HG02973 (cell line): ENCODE data around the gene PTPRN2.
"Not testable (repeated sequence)": the region's sequence is repeated elsewhere in the genome, so short reads cannot be mapped to it uniquely, and the experiment has no call there.

Source experiments
- ATAC-seq: cut with Tn5 transposase; IDR thresholded peaks from one replicate; pipeline ENCODE4 v1.9.1; 2021; ENCODE audit warnings: moderate library complexity; ENCODE audit not compliant: unreplicated experiment

The PTPRN2 gene

GRCh38 chr7:157516911-157517781, 1070.5 kb downstream of the PTPRN2 start:
- no peak for ATAC-seq

- no peak for ATAC-seq
Measured at GRCh38 chr7:157516311-157516710, 1071.3 kb downstream of the PTPRN2 start.

DNA sequence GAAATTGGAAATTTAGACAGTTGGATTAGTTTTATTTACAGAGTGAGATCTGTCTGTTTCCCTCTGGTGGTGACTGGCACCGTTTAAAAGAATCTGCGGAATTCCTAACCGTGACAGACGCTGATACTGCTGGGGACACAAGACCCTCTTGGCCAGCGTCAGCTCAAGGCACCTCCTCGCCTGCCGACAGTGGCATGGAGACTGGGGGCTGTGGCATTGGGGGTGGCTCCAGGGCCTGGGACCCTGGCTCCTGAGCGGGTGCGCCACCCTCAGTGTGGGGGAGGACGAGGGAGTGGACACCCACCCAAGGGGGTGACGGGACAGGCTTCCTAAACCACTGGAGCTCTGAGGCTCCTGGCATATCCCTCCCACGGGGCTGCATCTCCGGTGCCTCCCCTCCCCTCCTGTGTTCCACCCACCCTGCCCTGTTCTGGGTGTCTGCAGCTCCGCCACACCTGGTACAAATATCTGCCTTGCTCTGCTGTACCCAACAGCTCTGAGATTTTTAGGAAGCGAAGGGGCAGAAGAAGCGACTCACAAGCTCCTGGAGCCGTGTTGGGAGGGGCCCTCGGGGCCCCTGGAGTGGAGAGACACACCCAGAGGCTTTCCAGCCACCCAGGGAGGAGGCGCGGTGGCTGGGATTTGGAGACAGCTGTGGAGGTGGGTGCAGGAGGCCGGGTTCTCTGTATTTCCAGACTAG, 1072.1 kb downstream of the PTPRN2 start:
- ATAC-seq = no peak

- ATAC-seq = no peak
Measured at GRCh38 chr7:157514746-157515145, 1072.9 kb downstream of the PTPRN2 start.

DNA sequence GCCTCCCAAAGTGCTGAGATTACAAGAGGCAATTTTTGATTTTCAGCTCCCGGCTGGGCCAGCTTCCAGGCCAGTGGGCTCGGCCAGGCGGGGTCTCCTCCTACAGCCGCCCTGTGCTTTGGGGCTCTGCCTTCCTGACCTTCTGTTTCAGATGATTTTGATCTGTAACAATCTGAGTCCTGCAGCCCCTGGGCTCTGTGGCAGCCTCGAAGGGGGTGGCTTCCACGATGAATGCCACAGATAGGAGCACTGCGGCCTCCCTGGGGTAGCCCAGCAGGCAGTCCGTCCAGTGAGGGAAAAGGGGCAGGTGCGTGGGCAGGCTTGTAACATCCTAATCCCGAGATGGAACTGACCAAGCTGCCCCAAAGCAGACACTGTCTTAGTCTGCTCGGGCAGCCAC, 1073.3 kb downstream of the PTPRN2 start:
- no peak for ATAC-seq

DNA sequence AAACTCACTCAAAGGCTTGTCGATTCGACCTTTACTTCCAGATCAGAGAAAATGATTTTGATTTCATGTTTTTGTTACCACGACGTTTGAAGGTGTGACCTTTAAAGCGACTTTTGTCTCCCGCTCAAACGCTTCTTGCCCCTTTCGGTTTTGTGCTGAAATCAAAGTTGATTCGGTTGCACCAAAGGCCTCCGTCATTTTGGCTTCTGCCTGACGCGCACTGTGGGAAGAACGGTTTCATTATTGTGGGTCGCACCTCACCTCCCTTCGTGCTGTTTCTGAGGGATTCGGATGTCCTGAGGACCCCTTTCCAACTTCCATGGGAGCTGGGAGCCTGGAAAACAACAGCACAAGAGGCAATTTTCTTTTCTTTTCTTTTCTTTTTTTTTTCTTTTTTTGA, 1073.9 kb downstream of the PTPRN2 start:
- no peak for ATAC-seq

GRCh38 chr7:157513162-157513621, 1074.4 kb downstream of the PTPRN2 start:
- ATAC-seq = no peak

DNA sequence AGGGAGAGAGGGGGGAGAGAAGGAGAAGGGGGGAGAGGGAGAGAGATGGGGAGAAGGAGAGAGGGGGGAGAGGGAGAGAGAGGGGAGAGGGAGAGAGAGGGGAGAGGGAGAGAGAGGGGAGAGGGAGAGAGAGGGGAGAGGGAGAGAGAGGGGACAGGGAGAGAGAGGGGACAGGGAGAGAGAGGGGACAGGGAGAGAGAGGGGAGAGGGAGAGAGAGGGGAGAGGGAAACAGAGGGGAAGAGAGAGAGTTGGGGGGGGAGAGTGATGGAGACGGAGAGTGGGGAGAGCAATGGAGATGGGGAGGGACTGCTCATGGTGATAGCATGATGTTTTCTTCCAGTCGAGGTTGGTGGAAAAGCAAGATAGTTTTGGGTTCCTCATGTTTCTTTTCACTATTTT, 1078.4 kb downstream of the PTPRN2 start:
- ATAC-seq = no peak

- no peak for ATAC-seq
Measured at GRCh38 chr7:157508477-157508881, 1079.1 kb downstream of the PTPRN2 start.

GRCh38 chr7:157507987-157508386, 1079.6 kb downstream of the PTPRN2 start:
- ATAC-seq = no peak

DNA sequence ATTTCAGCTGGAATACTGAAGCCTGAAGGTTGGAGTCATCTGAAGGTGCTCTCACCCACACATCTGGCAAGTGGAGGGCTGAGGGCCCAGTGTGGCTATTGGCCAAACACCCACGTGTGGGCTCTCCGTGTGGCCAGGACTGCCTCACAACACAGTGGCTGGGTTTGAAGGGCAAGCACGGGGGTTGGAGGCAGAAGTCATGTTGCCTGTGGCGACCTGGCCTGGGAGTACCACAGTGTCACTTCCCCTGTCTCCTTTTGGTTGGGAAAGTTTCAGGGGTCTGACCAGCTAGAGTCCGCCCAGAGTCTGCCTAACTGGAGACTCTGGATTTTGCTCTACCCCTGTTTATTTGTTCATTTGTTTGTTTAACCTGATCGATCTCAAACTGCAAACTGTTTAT, 1081.4 kb downstream of the PTPRN2 start:
- no peak for ATAC-seq

DNA sequence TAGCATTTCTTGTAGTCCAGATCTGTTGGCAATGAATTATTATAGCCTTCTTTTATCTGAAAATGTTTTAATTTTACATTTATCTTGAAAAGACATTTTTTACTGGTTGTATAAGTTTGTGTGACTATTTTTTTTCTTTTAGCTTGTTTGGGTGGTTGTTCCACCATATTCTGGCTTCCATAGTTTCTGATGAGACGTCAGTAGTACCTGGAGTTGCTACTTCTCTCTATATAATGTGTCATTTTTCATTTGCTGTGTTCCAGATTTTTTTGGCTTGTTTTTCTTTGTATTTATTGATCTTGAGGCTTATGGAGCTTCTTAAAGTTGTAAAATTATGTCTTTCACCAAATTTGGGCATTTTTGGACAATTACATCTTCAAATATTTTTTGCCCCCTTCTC, 1082.0 kb downstream of the PTPRN2 start:
- no peak for ATAC-seq

GRCh38 chr7:157503229-157503628, 1084.4 kb downstream of the PTPRN2 start:
- ATAC-seq = no peak

GRCh38 chr7:157502701-157503111, 1084.9 kb downstream of the PTPRN2 start:
- ATAC-seq = no peak

DNA sequence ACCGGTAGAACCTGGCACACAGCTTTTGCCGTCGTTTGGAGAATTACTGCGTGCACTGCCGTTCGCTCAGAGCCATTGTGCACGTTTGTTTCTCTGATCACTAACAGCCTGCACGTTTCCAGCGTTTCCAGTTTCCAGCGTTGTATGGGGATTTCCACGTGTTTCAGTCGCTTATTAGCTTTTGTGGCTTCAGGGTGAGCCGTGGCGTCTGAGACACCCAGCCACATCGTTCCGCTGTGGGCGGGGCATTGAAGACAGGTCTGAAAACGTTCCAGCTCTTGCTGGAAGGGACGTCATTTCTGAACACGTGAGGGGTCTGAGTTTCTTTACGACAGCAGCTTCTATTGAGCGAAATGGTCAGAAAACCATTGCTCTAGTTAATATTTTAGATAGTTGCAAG, 1086.0 kb downstream of the PTPRN2 start:
- ATAC-seq = no peak

- ATAC-seq = not testable (repeated sequence)
Measured at GRCh38 chr7:157500989-157501540, 1086.6 kb downstream of the PTPRN2 start.

- ATAC-seq = no peak
Measured at GRCh38 chr7:157500171-157500960, 1087.3 kb downstream of the PTPRN2 start.

GRCh38 chr7:157499835-157500153, 1087.8 kb downstream of the PTPRN2 start:
- ATAC-seq = no peak

- ATAC-seq = no peak
Measured at GRCh38 chr7:157499121-157499834, 1088.3 kb downstream of the PTPRN2 start.

- no peak for ATAC-seq
Measured at GRCh38 chr7:157498657-157499056, 1089.0 kb downstream of the PTPRN2 start.
